Gastroesophageal sphincter (tissue), 3 donors: ENCODE data around the gene XRCC4.

Source experiments
- CTCF ChIP-seq, 4 experiments: fragments of 200-600 bp in 2 of 4; fragments of 450-650 bp in 2 of 4; sonication (generic) in 1 of 4; IDR thresholded peaks; one replicate each; pipeline ENCODE4 v1.5.1; 2017 to 2019; ENCODE audit warnings: antibody characterized with exemption in 4 of 4, mild to moderate bottlenecking in 2 of 4, moderate library complexity in 2 of 4
- EP300 ChIP-seq: sonication (generic); formaldehyde crosslinking; IDR thresholded peaks from one replicate; pipeline ENCODE4 v1.6.1; 2017; ENCODE audit warnings: antibody characterized with exemption, mild to moderate bottlenecking
- POLR2A ChIP-seq, 2 donors: fragments of 450-650 bp; IDR thresholded peaks; one replicate each; pipeline ENCODE4 v1.6.1; 2017; ENCODE audit warnings: antibody characterized with exemption in 2 of 2, mild to moderate bottlenecking in 2 of 2, moderate library complexity in 1 of 2
- POLR2AphosphoS5 ChIP-seq: sonication (generic); formaldehyde crosslinking; IDR thresholded peaks from one replicate; pipeline ENCODE4 v1.6.1; 2017; ENCODE audit warnings: antibody characterized with exemption

GRCh38 chr5:83093692-83094091 lies 16.3 kb downstream of the XRCC4 start:
- TF ChIP-seq CTCF (IDR thresholded peaks at IDR 0.05) (no peak), POLR2A (IDR thresholded peaks at IDR 0.05) (no peak), POLR2AphosphoS5 (no peak), EP300 (no peak)
